ENCODE data around the gene PNO1.

PNO1 gene

DNA sequence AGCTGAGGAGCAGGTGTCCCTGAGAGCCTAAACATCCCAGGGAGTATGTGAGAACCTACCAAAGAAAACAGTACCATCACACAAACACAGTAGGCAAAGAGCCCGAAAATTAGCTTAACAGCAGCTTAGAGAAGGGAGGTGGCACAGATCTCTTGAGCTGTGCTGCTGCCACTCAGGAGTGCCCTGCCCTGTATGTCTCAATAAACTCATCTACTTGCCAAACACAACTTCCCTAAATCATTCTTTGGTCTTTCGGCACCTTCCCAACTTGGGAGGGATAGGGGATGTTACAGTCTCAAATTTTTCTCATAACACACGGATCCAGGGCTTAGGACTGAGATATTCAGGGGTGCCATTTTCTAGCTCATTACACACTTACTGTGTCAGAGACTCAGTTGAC lies 49.6 kb upstream of the PNO1 start:
- CTCF ChIA-PET: interaction anchor here (1.0 to 2.0 kb wide), 2 partner anchors 14 to 21 kb away, joined by 3 to 17 read pairs; no protein-coding TSS in a partner anchor
- TF ChIP-seq ZNF184 (tag by site-specific recombination; IDR thresholded peaks at IDR 0.05): no peak
- no peak for TF ChIP-seq ZNF768 (tag by site-specific recombination; IDR thresholded peaks at IDR 0.05)
- TF ChIP-seq ZNF530 (tag by site-specific recombination; IDR thresholded peaks at IDR 0.05; ENCODE audit: low read depth): no peak
- no peak for TF ChIP-seq ZFP37 (tag by site-specific recombination; IDR thresholded peaks at IDR 0.05)
- TF ChIP-seq ZNF549 (tag by site-specific recombination; IDR thresholded peaks at IDR 0.05): no peak
- no peak for TF ChIP-seq ZNF416 (tag by site-specific recombination; IDR thresholded peaks at IDR 0.05)
- TF ChIP-seq, protein P1, sequence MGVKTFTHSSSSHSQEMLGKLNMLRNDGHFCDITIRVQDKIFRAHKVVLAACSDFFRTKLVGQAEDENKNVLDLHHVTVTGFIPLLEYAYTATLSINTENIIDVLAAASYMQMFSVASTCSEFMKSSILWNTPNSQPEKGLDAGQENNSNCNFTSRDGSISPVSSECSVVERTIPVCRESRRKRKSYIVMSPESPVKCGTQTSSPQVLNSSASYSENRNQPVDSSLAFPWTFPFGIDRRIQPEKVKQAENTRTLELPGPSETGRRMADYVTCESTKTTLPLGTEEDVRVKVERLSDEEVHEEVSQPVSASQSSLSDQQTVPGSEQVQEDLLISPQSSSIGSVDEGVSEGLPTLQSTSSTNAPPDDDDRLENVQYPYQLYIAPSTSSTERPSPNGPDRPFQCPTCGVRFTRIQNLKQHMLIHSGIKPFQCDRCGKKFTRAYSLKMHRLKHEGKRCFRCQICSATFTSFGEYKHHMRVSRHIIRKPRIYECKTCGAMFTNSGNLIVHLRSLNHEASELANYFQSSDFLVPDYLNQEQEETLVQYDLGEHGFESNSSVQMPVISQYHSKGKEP (tag by site-specific recombination; IDR thresholded peaks at IDR 0.05): no peak
- no peak for TF ChIP-seq ZNF701 (tag by site-specific recombination; IDR thresholded peaks at IDR 0.05)
- no peak for TF ChIP-seq ZNF19 (tag by site-specific recombination; IDR thresholded peaks at IDR 0.05; ENCODE audit: low read depth)
- TF ChIP-seq ZNF513 (tag by site-specific recombination; IDR thresholded peaks at IDR 0.05): no peak
- no peak for TF ChIP-seq ZFP3 (tag by site-specific recombination; IDR thresholded peaks at IDR 0.05; ENCODE audit: low read depth)
- TF ChIP-seq ZNF426 (tag by site-specific recombination; IDR thresholded peaks at IDR 0.05): no peak
- no peak for TF ChIP-seq ZNF558 (tag by site-specific recombination; IDR thresholded peaks at IDR 0.05)
- no peak for TF ChIP-seq ZNF335 (tag by site-specific recombination; conservative IDR thresholded peaks at IDR 0.05)
- TF ChIP-seq ZFHX2 (tag by site-specific recombination; conservative IDR thresholded peaks at IDR 0.05): no peak
- no peak for TF ChIP-seq ZNF140 (tag by site-specific recombination; IDR thresholded peaks at IDR 0.05)
- no peak for TF ChIP-seq ZNF830 (tag by site-specific recombination; IDR thresholded peaks at IDR 0.05; ENCODE audit: low read depth)
- Histone ChIP-seq H3K36me3 (ENCODE audit: control insufficient read depth in 2 of 2, insufficient read depth in 1 of 2, low read length in 2 of 2) (no peaks in the 10 kb centered on the region), H3K9me3 (ENCODE audit: control insufficient read depth, insufficient read depth, low read depth, low read length) (no peaks in the 10 kb centered on the region), H3K4me1 (ENCODE audit: control insufficient read depth, insufficient read depth, low read length) (no peaks in the 10 kb centered on the region), H3K27ac (ENCODE audit: extremely low read depth, low read depth, low read length) (no peak overlapping the region), H3K4me3 (ENCODE audit: low read depth, low read length) (no peak overlapping the region)
- POLR2A ChIA-PET: no interaction called here

GRCh38 chr2:68110102-68110501 lies 47.6 kb upstream of the PNO1 start:
- no peaks in the 10 kb centered on the region for H3K36me3 ChIP-seq (ENCODE audit: control insufficient read depth in 2 of 2, insufficient read depth in 1 of 2, low read length in 2 of 2)
- no peaks in the 10 kb centered on the region for H3K9me3 ChIP-seq (ENCODE audit: control insufficient read depth, insufficient read depth, low read depth, low read length)
- H3K27ac ChIP-seq (ENCODE audit: extremely low read depth, low read depth, low read length): no peak overlapping the region
- CTCF ChIA-PET: interaction anchor here (0.5 to 0.7 kb wide), 2 partner anchors 837 to 1197 kb away, joined by 3 read pairs; no protein-coding TSS in a partner anchor
- H3K4me3 ChIP-seq (ENCODE audit: low read depth, low read length): no peak overlapping the region
- no peak for TF ChIP-seq GLI2 (tag by site-specific recombination; IDR thresholded peaks at IDR 0.05; ENCODE audit: borderline replicate concordance, low read depth)
- TF ChIP-seq, protein P2, sequence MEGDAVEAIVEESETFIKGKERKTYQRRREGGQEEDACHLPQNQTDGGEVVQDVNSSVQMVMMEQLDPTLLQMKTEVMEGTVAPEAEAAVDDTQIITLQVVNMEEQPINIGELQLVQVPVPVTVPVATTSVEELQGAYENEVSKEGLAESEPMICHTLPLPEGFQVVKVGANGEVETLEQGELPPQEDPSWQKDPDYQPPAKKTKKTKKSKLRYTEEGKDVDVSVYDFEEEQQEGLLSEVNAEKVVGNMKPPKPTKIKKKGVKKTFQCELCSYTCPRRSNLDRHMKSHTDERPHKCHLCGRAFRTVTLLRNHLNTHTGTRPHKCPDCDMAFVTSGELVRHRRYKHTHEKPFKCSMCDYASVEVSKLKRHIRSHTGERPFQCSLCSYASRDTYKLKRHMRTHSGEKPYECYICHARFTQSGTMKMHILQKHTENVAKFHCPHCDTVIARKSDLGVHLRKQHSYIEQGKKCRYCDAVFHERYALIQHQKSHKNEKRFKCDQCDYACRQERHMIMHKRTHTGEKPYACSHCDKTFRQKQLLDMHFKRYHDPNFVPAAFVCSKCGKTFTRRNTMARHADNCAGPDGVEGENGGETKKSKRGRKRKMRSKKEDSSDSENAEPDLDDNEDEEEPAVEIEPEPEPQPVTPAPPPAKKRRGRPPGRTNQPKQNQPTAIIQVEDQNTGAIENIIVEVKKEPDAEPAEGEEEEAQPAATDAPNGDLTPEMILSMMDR (tag by site-specific recombination; IDR thresholded peaks at IDR 0.05): peak; percentile 10; the same call in 1 of the 2 replicates
- POLR2A ChIA-PET: no interaction called here
- no peaks in the 10 kb centered on the region for H3K4me1 ChIP-seq (ENCODE audit: control insufficient read depth, insufficient read depth, low read length)
